ENCODE results near the gene CCDC78.

The CCDC78 gene

DNA sequence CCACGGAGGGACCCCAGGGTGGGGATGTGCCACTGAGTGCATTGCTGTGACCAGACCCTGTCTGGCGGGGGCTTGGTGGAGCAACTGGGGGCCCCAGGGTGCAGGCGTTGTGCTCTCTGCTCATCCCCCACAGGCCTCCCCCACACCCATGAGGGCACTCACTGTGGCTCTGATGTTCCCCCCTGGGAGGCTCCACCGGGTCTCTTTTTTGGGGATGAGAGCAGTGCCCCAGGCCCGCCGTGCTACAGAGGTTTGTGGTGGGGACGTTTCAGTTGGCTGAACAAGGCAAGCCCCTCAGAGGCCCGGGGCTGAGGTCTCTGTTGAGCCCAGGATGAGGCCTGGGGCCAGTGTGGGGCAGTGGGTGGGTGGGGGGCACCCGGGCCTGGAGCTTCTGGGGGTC, 2.5 kb downstream of the CCDC78 start:
- DNase-seq (ENCODE audit: low spot score) = no peak

DNA sequence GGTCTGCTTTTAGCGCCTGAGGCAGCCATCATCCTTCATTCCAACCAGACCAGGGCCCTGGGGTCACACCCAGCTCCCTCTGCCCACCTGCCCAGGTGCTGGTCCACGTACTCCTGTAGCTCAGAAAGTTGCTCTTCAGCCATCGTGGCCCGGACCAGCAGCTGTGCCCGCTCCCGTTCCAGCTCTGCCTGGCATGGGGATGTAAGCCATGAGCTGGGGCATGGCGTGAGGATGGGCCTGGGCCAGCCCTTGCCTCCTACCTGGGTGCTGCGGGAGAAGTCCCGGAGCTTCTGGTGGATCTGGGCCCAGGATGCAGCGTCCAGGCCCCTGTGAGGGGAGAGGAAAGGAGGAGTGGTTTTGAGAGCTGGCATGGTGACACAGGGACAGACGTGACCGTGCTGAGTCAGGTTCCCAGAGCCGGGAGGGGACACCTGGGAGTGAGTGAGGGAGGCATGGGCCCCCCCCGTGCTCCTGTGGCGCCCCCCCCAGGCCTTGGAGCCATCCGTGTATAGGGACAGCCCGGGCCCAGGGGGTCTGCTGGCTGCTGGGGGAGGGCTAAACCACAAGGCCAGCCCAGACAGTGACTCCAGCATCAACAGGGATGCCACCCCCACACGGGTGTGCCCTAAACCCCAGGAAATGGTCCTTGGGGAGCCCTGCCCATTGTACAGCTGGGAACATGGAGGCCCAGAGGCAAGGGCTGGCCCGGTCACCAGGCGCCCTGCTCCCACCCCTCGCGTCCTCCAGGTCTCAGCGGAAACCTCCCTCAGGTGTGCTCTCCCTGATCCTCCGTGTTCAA, 3.2 kb downstream of the CCDC78 start:
- no peak for DNase-seq (ENCODE audit: low spot score)

DNA sequence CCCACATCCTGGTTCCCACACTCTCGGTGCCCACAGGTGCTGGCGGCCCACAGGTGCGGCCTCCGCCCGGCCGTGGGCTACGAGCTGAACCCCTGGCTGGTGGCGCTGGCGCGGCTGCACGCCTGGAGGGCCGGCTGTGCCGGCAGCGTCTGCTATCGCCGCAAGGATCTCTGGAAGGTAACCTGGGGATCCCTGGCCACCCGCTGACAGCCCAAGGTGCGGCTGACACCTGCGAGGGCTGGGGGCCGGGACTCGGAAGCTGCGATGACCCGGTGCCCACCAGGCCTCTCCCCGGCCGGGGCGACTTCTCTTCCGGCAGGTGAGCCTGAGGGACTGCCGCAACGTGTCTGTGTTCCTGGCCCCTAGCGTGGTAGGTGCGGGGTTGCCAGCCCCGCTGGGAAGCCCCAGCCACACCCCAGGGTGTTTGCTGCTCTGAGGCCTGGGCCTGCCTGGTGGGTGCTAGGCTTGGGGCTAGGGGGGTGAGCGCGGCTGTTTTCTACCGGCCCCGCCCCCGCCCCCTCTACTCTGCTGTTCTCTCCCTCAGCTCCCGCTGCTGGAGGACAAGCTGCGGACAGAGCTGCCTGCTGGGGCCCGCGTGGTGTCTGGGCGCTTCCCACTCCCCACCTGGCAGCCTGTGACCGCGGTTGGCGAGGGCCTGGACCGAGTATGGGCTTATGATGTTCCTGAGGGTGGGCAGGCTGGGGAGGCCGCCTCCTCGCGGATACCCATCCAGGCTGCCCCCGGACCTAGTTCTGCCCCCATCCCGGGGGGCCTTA, 4.3 kb downstream of the CCDC78 start:
- no peak for DNase-seq (ENCODE audit: low spot score)

DNA sequence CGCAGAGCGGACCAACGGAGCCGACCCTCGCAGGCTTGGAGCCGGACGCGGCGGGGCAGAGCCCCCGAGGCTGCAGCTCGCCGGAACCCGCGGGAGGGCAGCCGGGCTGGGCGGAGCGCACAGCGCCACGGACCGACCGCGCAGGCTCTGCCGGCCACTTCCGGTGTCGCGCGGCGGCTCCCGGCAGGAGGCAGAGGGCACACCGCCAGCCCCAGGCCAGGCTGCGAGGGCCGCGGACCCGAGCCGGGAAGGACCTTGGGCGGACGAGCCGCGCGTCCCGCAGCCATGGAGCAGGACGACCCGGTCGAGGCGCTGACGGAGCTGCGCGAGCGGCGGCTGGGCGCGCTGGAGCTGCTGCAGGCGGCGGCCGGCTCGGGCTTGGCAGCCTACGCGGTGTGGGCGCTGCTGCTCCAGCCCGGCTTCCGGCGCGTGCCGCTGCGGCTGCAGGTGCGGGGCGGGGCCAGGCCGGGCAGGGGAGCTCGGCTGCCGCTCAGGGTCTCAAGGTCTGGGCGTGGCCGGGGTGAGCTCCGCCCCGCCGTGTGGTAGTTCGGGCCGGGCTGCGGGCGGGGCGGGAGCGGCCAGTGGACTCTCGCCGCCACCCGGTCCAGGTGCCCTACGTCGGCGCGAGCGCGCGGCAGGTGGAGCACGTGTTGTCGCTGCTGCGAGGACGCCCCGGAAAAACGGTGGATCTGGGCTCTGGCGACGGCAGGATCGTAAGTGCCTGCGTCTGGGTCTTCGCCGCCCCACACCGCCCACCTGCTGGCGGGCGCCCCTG, 5.1 kb downstream of the CCDC78 start, which contains the start of gene ANTKMT:
TSS of gene ANTKMT (plus strand) at position 157 of the 775 bp plus-strand sequence. CDS start at position 286, 129 bp downstream.
- peak; percentile 92 for DNase-seq (ENCODE audit: low spot score)

DNA sequence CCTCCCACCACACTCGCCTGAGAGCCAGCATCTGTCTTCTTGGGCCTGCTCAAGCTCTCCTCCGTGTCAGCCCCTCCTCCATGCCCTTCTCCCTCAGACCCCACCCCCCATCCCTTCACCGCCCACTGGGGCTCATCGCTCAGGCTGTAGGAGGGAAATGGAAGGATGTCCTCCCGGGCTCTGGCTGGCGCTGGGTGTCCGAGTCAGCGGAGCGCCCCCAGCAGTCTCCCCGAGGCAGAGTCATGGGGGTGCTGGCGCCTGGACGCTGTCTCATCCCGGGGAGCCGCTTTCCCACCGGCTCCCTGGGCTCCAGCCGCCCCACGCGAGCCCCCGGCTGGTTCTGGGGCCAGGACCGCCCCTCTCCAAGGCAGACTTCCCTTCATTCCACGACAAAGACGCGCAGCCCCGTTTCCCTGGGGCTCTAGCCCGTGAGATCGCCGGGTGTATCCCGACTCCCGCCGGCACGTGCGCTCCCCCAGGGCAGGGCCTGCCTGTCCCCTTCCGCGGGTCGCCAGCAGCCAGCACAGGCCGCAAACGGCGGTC, 5.7 kb downstream of the CCDC78 start:
- peak; percentile 71 for DNase-seq (ENCODE audit: low spot score)

DNA sequence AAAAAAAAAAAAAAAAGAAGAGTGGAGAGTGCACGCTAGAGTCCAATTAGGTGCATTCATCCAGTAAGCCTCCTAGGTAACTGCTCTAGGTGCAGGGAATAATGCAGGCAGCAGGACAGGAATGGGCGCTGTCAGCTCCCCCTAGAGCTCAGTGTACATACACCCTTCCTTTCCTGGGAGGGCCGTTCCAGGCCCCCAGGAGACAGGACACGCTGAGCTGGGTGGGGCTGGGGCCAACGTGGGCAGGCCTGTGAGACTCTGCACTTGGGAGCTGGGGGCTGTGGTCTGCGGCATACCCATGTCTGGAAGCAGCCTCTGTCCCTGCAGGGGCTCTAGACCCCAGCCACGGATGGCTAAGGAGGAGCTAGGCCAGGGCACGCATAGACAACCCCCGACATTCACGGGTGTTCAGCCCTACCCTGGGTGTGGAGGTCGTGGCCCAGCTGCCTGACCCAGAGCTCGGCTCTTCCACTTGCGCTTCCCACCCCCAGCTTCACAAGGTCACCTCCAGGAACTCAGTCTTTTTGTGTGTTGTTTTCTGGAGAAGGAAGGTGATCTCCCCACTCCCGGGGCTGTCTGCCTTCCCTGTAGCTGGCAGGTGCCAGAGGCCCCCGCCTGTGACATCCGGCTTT, 6.3 kb downstream of the CCDC78 start:
- no peak for DNase-seq (ENCODE audit: low spot score)

DNA sequence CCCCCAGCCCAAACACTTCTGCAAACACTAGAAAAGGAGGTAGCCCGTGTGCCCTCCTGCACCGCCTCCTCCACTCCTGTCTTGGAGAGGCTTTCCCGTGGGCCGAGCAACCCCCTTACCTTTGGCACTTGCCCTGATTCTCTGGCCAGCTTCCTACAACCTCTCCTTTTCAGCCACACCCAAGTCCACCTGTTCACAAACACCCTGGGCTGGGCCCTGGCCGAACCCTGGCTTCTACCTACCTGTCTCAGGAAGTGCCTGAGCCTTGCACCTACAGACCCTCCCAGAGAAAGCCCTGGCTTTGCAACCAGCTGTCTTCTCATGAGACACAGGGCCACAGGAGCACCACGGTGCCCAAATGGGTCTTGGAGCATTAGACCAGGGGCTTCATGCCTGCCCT, 7.3 kb downstream of the CCDC78 start:
- DNase-seq (ENCODE audit: low spot score) = no peak

DNA sequence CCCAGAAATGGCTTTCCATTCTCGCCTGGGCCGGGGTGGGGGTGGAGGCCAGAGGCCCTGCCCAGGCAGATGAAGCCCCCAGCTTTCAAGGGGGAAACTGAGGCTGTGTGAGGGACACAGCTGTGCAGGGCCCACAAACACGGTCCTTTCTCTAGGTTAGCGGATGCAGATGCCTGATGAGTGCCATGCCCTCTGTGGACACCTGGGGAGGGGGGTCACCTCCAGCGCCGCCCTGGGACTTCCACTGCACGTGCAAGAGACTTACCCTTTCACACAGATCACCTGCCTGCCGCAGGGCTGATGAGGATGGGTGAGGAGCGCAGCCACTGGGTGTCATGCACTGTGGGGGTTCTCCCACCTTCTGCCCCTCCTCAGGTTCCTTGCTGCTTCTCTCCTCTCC, 7.9 kb downstream of the CCDC78 start:
- no peak for DNase-seq (ENCODE audit: low spot score)

DNA sequence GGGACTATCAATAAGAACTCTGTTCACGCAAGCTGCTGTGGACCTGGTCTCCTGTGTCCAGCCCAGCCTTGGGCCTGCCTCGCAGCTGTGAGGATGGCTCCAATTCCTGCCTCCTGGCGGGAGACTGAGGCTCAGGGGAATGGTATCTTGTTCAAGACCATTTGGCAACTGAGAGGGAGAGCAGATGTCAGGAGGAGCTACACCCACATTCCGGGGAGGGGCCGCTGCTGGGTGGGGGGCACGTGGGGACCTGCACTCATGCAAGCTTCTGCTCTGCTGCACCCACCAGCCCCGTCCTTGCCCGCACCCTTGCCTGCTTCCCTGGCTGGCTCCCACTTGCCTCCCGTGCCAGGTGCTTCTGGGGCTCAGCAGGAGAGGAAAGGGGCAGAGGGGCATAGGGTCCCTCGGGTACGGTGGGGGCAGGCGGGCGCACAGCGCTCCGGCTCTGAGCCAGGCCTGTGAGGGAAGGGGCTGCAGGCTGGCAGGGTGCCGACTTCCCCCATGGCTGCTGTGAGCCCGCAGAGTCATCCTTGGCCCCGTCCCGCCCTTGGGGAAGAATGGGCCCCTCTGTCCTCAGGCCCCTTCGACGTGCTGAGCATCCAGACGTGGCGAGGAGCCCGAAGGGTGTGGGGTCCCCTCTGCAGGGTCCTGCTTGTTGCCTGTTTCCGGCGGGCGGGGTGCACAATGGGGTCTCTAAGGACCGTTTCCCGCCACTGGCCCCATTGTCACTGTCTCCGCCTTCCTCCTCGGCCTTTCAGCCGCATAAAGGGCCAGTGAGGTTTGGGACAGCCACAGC, 8.6 kb downstream of the CCDC78 start:
- no peak for DNase-seq (ENCODE audit: low spot score)

DNA sequence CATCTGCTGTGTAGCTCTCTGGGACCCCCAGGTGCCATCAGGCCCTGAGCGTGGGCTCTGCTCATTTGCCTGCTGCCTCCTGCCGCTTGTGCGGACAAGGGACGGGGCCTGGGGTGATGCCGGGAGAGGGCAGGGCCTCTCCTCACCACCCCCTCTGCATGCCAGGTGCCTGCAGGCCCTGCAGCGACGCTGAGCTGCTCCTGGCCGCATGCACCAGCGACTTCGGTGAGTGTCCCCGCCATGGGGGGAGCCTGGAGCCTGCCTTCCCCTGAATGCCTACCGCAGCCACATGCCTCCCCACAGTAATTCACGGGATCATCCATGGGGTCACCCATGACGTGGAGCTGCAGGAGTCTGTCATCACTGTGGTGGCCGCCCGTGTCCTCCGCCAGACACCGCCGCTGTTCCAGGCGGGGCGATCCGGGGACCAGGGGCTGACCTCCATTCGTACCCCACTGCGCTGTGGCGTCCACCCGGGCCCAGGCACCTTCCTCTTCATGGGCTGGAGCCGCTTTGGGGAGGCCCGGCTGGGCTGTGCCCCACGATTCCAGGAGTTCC, 9.4 kb downstream of the CCDC78 start:
- no peak for DNase-seq (ENCODE audit: low spot score)

DNA sequence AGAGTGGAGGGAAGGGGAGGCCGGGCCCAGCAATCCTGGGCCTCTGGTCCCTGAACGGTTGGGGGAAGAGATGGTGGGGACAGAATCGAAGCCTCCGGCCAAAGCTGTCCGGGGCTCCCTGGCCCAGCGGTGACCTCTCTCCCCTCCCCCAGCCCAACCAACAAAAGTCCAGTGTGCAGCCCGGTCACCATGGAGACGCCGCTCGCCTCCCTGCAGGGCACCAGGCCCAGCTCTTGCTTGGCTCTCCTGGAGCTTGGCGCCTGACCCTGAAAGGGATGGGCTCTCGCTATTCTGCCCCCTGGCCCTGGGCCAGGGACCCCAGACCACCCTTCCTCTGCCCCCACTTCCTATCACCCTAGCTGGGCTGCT, 10.1 kb downstream of the CCDC78 start:
- DNase-seq (ENCODE audit: low spot score) = no peak

DNA sequence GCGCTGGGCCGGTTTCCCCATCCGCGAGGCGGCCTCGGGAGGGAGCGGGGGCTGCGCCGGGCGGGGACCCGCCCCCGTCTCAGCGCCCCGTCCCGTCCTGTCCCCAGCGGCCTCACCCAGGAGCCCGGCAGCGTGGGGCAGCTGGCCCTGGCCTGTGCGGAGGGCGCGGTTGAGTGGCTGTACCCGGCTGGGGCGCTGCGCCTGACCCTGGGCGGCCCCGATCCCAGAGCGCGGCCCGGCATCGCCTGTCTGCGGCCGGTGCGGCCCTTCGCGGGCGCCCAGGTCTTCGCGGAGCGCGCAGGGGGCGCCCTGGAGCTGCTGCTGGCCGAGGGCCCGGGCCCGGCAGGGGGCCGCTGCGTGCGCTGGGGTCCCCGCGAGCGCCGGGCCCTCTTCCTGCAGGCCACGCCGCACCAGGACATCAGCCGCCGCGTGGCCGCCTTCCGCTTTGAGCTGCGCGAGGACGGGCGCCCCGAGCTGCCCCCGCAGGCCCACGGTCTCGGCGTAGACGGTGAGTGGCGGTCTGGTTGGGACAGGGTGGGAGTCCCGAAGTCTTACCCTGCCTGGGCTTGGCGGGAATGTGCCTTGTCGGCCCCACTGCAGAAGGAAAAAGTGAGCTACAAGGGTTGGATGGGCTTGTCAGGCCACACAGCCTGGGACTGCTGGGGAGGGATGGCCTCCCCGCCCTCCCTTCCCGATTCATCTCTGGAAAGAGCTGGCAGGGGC, 10.6 kb downstream of the CCDC78 start:
- peak; percentile 71 for DNase-seq (ENCODE audit: low spot score)

DNA sequence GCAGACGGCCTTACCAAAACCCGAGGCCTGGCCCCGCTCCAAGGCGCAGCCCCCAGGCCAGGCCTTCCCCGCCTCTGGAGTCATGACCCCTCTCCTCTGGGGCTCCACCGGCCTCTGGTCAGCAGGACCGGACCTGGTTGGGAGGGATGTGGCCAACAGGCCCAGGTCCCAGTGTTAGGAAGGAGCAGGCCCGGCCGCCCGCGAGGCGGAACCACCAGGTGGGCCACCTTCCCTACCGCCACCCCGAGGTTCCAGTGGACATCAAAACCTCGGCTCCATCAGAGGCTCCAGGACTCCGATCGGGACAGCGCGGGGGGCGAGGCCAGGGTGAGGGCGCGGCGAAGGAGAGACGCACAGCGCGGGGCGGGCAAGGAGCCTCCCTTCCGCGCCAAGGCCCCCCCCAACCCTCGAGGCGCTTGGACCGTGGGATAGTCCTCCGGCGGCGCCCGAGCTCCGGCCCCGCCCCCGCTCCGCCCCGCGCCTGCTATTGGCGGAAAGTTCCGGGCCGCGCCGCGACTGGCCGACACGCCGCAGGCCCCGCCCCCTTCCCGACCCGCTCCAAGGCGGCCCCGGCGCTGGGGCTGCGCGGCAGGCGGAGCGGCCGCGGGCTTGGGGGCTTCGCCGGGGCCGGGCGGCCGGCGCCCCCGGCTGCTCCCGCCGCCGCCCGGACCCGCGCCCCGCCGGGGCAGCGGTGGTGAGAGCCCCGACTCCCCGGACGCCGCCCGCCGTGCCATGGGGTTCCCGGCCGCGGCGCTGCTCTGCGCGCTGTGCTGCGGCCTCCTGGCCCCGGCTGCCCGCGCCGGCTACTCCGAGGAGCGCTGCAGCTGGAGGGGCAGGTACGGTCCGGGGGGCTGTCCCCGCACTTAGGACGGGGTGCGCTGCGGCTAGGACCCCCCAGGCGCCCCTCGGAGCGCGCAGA, 11.4 kb downstream of the CCDC78 start, which contains the start of gene METRN:
TSS of gene METRN (plus strand) at position 561 of the 919 bp plus-strand sequence. CDS start at position 733, 172 bp downstream.
- peak; percentile 94 for DNase-seq (ENCODE audit: low spot score)

DNA sequence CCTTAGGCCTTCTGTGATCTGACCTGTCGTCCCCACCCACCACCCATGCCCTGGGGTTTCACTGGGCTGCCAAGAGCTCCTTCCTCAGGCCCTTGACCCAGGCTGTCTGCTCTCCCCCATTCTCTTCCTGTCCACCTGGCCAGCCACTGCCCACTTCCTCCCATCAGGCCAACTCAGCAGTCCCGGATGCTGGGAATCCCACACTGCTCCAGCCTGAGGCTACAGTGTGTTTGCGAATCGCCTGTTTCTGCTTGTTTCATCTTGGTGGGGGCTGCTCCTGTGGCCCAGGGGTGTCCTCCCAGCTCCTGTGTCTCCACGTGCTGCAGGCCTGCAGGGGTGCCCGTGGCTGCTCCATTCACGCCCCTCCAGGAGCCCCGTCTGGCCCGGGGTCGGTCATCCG, 12.2 kb downstream of the CCDC78 start:
- DNase-seq (ENCODE audit: low spot score) = no peak

DNA sequence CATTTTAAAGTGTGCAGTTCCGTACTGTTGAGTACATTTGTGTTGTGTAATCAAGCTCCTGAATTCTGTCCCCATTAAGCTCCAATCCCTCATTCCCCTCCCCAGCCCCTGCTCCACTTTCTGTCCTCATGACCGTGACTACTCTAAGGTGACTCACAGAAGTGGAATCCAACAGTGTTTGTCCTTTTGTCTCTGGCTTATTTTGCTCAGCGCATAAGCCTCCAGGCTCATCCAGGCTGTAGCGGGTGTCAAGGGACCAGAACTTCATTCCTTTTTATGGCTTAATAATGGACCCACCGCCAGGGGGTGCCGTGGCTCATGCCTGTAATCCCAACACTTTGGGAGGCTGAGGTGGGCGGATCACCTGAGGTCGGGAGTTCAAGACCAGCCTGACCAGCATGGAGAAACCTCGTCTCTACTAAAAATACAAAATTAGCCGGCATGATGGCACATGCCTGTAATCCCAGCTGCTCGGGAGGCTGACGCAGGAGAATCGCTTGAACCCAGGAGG, 13.4 kb downstream of the CCDC78 start:
- DNase-seq (ENCODE audit: low spot score) = peak; percentile 56

DNA sequence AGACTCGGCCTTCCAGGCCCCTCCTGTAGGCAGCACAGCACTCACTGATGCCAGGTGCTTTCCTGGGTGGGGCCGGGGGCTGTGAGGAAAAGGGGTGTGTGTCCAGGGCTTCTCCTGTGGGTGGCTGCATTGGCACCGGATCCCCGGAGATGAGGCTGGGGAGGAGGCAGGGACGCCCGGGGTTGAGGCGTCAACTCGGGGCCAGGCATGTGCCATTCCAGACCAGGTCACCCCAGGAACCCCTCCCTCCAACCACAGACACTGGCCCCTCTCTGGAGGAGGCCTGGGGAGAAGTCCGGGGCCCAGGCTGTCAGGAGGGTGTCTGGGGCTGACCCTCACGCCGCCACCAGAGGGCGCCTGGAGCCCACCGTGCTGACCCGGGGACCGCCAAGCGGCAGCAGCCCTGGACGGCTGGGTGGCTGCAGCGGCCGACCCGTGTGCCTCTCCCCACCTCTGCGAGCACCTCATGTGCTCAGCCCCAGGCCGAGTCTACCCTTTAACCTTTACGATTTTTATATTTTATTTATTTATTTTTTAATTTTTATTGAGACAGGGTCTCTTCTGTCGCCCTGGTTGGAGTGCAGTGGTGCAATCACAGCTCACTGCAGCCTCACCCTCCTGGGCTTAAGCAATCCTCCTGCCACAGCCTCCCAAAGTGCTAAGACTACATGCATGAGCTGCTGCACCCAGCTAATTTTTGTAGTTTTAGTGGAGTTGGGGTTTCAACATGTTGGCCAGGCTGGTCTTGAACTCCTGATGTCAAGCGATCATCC, 14.5 kb downstream of the CCDC78 start:
- DNase-seq (ENCODE audit: low spot score) = peak; percentile 86

DNA sequence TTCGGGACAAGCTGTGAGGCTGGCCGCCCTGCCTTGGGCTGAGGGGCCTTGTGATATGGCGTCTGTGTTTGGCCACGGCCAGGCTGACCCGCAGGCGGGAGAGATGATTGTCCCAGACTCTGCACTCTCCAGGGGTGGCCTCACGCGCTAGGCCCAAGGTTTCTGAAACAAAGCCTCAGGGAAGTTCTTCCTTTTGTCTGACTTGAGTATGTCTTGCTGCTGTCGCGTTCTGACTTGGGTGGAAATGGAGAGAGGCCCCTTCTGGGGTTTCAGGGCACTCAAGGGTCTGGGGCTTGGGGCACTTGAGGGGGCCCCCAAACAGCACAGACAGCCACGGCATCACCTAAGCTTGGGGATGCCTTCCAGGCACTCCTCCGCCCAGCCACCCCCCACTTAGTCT, 15.2 kb downstream of the CCDC78 start:
- no peak for DNase-seq (ENCODE audit: low spot score)
